T-cell (primary cell): Measurements from ENCODE around the gene KRTAP17-1. TPM values are rescaled to one million over a fixed set of nuclear protein-coding genes. Genes with fewer than 3 reads are reported as not detected.
A peak's percentile ranks its signal among the peaks of the same experiment; 100 is the strongest.

Experiments used
- ATAC-seq, 4 experiments: fragments of 200-7000 bp in 3 of 4; fragments of 150-1000 bp in 1 of 4; cut with Tn5 transposase; replicated peaks in 1 of 4; 1 replicate in 3 of 4; 2 replicates in 1 of 4; pipeline ENCODE4 v1.10.0; 2021; ENCODE audit warnings: moderate library complexity in 3 of 4, mild to moderate bottlenecking in 2 of 4, moderate number of reproducible peaks in 1 of 4
- CTCF ChIA-PET, 2 donors: fragments of 300-600 bp; sonication (Branson Sonifier 250); formaldehyde crosslinking; loops; one replicate each; lab custom pipeline; 2022; ENCODE audit warnings: antibody characterized with exemption in 2 of 2; lab: Charles Lee
- POLR2A ChIA-PET, 2 donors: fragments of 300-600 bp; sonication (Branson Sonifier 250); formaldehyde crosslinking; loops; one replicate each; lab custom pipeline; 2022; ENCODE audit warnings: antibody characterized with exemption in 2 of 2; lab: Charles Lee
- DNase-seq, 35 experiments: peaks; one replicate each; pipeline versions ENCODE4 v3.0.0 to v3.0.0-alpha.2; 2013 to 2023
- H3K27ac ChIP-seq: one replicate; pipeline ENCODE4 v1.5.1; 2013; ENCODE audit warnings: low read length
- H3K27me3 ChIP-seq, 2 experiments: replicated peaks in 1 of 2; 1 replicate in 1 of 2; 2 replicates in 1 of 2; pipeline versions ENCODE4 v1.6.1 to v1.7.0; 2013; ENCODE audit warnings: low read length in 1 of 2, mixed read lengths in 1 of 2; ENCODE audit not compliant: control insufficient read depth in 2 of 2, insufficient read depth in 2 of 2; ENCODE audit errors: extremely low read depth in 1 of 2
- H3K36me3 ChIP-seq, 2 donors: 1 replicate in 1 of 2; 2 replicates in 1 of 2; pipeline versions ENCODE4 v1.6.1 to v1.7.0; 2013; ENCODE audit warnings: low read length in 1 of 2; ENCODE audit not compliant: control insufficient read depth in 2 of 2, insufficient read depth in 1 of 2; ENCODE audit errors: extremely low read depth in 1 of 2
- H3K4me1 ChIP-seq, 2 experiments: 1 replicate in 1 of 2; 2 replicates in 1 of 2; pipeline versions ENCODE4 v1.6.1 to v1.7.0; 2013; ENCODE audit warnings: low read length in 2 of 2, mixed read lengths in 1 of 2; ENCODE audit not compliant: insufficient read depth in 2 of 2, control insufficient read depth in 1 of 2; ENCODE audit errors: extremely low read depth in 1 of 2
- H3K4me3 ChIP-seq, 2 donors: 1 replicate in 1 of 2; 2 replicates in 1 of 2; pipeline versions ENCODE4 v1.5.1 to v1.7.0; 2013; ENCODE audit warnings: mild to moderate bottlenecking in 2 of 2, low read length in 1 of 2, moderate library complexity in 1 of 2; ENCODE audit not compliant: control insufficient read depth in 1 of 2; ENCODE audit errors: extremely low read depth in 1 of 2
- H3K9me3 ChIP-seq: 2 replicates; pipeline ENCODE4 v1.7.0; 2013
- H3K27ac Mint-ChIP-seq, 2 donors: one replicate each; pipeline ENCODE4 v1.8.0; 2020 to 2021; ENCODE audit warnings: mild to moderate bottlenecking in 2 of 2, mixed read lengths in 2 of 2
- H3K27me3 Mint-ChIP-seq, 2 donors: one replicate each; pipeline ENCODE4 v1.8.0; 2021 to 2022; ENCODE audit warnings: mixed read lengths in 2 of 2
- H3K36me3 Mint-ChIP-seq: one replicate; pipeline ENCODE4 v1.8.0; 2021; ENCODE audit warnings: mixed read lengths
- H3K4me1 Mint-ChIP-seq, 3 donors: one replicate each; pipeline ENCODE4 v1.8.0; 2020 to 2022; ENCODE audit warnings: mixed read lengths in 3 of 3, mild to moderate bottlenecking in 1 of 3
- H3K4me3 Mint-ChIP-seq, 3 donors: one replicate each; pipeline ENCODE4 v1.8.0; 2020 to 2022; ENCODE audit warnings: mild to moderate bottlenecking in 3 of 3, mixed read lengths in 3 of 3, moderate library complexity in 3 of 3
- H3K9me3 Mint-ChIP-seq, 3 donors: one replicate each; pipeline ENCODE4 v1.8.0; 2020 to 2022; ENCODE audit warnings: mixed read lengths in 3 of 3
- WGBS: methylation state at CpG from one replicate; pipeline ENCODE4 v1.1.5; 2013; ENCODE audit warnings: missing lambda C conversion rate; ENCODE audit not compliant: insufficient coverage; 5-methylcytosine and 5-hydroxymethylcytosine counted together
- total RNA-seq, 35 experiments: library from RNA in 6 of 35; stranded (reverse) in 6 of 35; fragments of 120-200 nt in 1 of 35; gene quantifications; one replicate each; pipeline versions ENCODE4 v1.2.1 to v1.2.4 and lab custom pipeline; 2013 to 2026

Gene KRTAP17-1
- total RNA-seq, 5 donors from 2014 or later (not counting 1 experiment from before 2014, with no cell fraction given): not detected

DNA sequence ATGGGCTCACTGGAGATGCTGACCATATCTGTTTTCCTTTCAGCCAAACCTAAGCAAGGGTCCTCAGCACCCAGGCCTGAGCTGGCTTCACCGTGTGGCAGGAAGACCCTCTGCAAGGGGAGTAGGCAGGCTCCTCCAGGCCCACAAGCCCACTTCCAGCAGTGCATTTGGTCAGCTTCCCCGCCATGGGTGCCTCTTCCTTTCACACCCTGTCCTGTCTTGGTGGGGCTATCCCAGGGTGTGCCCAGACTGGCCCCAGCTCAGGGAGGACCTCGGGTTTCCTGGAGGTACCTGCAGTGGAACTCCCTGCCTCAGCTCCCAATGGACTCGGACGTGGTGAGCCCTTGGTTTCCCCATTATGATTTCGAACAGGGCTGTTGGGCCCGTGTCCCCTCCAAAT, 12.7 kb upstream of the KRTAP17-1 start:
- no peaks in the 10 kb centered on the region for H3K9me3 ChIP-seq
- ChIA-PET POLR2A (interaction anchor here in 1 of 2 donors (0.6 kb wide), 1 partner anchor 11 kb away, joined by 3 read pairs; no protein-coding TSS in a partner anchor), CTCF (no interaction called here)
- ATAC-seq: no peak
- 74% methylated on average over 7 of the region's 7 CpGs for WGBS
- H3K27me3 ChIP-seq: peaks cover 0 to 2% of the 10 kb centered on the region in 2 experiments
- H3K36me3 ChIP-seq: no peaks in the 10 kb centered on the region
- H3K36me3 Mint-ChIP-seq: no peaks in the 10 kb centered on the region
- no peak overlapping the region for H3K4me3 Mint-ChIP-seq
- H3K27ac ChIP-seq: no peak overlapping the region
- H3K27ac Mint-ChIP-seq: peak overlapping the region in 1 of 2 donors; percentile 19
- peaks cover 29 to 56% (median 54%) of the 10 kb centered on the region in 3 donors for H3K4me1 Mint-ChIP-seq
- peaks cover 0 to 65% of the 10 kb centered on the region in 2 experiments for H3K4me1 ChIP-seq
- no peak overlapping the region for H3K4me3 ChIP-seq
- H3K9me3 Mint-ChIP-seq: no peaks in the 10 kb centered on the region
- DNase-seq: no peak
- H3K27me3 Mint-ChIP-seq: no peaks in the 10 kb centered on the region

DNA sequence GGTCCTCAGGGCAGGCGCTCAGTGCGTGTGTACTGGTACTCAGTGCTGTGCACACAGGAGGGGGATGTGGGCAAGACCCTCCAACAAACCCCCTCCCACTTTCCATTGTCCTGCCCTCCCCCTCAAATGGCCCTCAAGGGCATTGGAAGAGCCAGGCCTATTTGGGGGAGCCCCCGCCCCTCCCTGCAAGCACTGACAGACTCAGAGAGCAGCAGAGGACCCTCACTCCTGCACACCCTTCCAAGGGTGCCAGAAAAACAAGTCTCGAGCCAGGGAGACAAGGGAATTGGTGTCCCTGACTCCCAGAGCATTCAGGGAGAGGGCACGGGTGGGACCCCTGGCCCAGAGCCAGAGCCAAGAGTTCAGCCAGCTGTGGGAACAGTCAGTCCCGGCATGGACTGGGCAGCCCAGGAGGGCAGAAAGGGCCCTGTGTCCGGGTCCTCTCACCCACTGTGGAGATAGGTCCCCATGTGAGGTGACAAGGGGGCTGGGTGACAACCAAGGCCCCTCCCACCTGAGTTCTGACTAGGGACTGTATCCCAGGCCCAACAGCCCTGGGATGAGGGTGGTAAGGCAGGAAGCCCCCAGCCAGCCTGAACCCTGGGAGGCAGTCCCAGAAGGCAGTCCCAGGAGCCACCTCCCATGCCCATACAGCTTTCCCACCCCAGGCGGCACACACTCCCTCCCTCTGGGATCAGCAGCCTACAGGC, 12.1 kb upstream of the KRTAP17-1 start:
- Mint-ChIP-seq H3K27me3 (no peaks in the 10 kb centered on the region), H3K36me3 (no peaks in the 10 kb centered on the region), H3K4me1 (peaks cover 30 to 60% (median 57%) of the 10 kb centered on the region in 3 donors), H3K27ac (peak overlapping the region in 1 of 2 donors; percentile 81), H3K9me3 (no peaks in the 10 kb centered on the region), H3K4me3 (peak overlapping the region in 1 of 3 donors; percentile 60)
- POLR2A ChIA-PET: no interaction called here
- H3K27ac ChIP-seq: no peak overlapping the region
- ATAC-seq (no peak), DNase-seq (no peak)
- H3K36me3 ChIP-seq: no peaks in the 10 kb centered on the region
- no peak overlapping the region for H3K4me3 ChIP-seq
- WGBS: 83% methylated on average over 5 of the region's 8 CpGs
- H3K9me3 ChIP-seq: no peaks in the 10 kb centered on the region
- peaks cover 0 to 70% of the 10 kb centered on the region in 2 experiments for H3K4me1 ChIP-seq
- CTCF ChIA-PET: no interaction called here
- H3K27me3 ChIP-seq: peaks cover 0 to 2% of the 10 kb centered on the region in 2 experiments

DNA sequence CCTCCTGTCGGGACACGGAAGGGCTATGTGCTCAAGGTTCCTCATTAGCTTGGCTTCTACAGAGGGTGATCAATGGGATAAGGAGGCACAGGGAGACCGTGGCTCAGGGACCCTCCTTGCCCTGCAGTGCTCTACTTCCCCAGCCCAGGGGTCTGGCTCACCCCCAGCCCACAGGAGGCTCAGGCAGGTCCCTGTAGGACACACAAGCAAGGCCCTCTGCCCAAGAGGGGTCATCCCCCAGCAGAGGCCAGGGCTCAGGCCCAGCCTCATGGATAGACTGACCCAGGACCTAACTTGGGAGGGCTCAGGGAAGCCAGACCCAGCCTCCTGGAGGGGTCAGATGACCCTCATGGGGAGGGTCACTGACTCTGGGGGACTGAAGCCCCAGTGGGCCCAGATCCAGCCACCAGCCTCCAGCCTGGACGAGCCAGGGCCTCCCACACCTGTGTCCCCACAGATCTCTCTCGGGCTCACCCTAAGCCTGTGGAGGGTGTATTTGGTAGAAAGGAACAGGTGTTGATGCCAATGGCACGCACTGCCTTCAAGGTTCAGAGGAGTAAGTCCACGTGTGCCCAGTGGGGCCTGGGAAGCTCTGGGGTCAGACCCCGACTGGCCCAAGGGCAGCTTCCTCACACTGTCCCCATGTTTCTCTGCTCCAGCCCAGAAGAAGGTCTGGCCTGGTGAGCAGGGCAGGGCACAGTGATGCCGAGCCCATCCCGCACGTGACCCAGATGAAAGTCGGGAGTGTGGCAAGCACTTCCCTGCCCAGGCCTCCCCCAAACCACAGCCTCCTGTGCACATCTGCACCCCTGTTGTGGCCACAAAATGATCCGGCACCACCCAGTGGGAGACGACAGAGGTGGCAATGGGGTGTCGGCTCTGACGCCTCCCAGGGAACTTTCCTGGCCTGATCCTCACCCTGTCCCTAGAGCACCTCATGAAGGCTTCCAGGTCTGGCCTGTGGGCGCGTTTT, 10.9 kb upstream of the KRTAP17-1 start:
- Histone ChIP-seq H3K4me3 (no peak overlapping the region), H3K4me1 (peaks cover 2 to 73% of the 10 kb centered on the region in 2 experiments), H3K9me3 (no peaks in the 10 kb centered on the region), H3K27me3 (peaks cover 0 to 2% of the 10 kb centered on the region in 2 experiments), H3K36me3 (no peaks in the 10 kb centered on the region), H3K27ac (no peak overlapping the region)
- ChIA-PET POLR2A (no interaction called here), CTCF (no interaction called here)
- DNase-seq (peak in 20 of 35 experiments; percentile 12 to 62 (median 36)), ATAC-seq (peak in 3 of 4 experiments; percentile 47 to 72 (median 55))
- H3K9me3 Mint-ChIP-seq: no peaks in the 10 kb centered on the region
- WGBS: 63% methylated on average over 15 of the region's 18 CpGs
- H3K27me3 Mint-ChIP-seq: no peaks in the 10 kb centered on the region
- peak overlapping the region in 1 of 3 donors; percentile 60 for H3K4me3 Mint-ChIP-seq
- H3K27ac Mint-ChIP-seq: peak overlapping the region in 1 of 2 donors; percentile 60
- H3K36me3 Mint-ChIP-seq: no peaks in the 10 kb centered on the region
- peaks cover 37 to 69% (median 63%) of the 10 kb centered on the region in 3 donors for H3K4me1 Mint-ChIP-seq

DNA sequence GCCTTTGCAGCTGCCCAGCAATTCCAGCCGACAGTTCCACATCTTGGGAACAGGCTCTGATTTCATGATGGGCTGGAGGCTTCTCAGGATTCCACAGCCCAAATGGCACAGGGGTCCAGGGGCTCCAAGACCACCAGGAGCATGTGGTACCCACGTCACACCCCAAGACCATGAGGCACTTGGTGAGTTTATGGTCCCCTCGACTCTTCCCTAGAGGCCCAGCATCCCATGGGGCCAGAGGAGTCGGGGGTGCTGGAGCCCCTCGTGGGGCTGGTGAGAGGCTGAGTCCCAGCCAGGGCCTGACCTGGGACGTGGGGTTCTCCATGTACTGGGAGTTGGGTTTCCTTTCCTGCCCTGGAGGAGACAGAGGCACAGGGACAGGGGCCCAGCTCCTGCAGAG, 10.1 kb upstream of the KRTAP17-1 start:
- ChIA-PET CTCF (no interaction called here), POLR2A (no interaction called here)
- Histone ChIP-seq H3K27me3 (peaks cover 0 to 2% of the 10 kb centered on the region in 2 experiments), H3K36me3 (no peaks in the 10 kb centered on the region), H3K27ac (no peak overlapping the region), H3K4me3 (no peak overlapping the region), H3K4me1 (peaks cover 2 to 73% of the 10 kb centered on the region in 2 experiments), H3K9me3 (no peaks in the 10 kb centered on the region)
- H3K27me3 Mint-ChIP-seq: no peaks in the 10 kb centered on the region
- no peak for ATAC-seq
- H3K27ac Mint-ChIP-seq: no peak overlapping the region
- peaks cover 0 to 2% (median 1%) of the 10 kb centered on the region in 3 donors for H3K9me3 Mint-ChIP-seq
- no peak for DNase-seq
- H3K4me3 Mint-ChIP-seq: no peak overlapping the region
- peaks cover 37 to 72% (median 63%) of the 10 kb centered on the region in 3 donors for H3K4me1 Mint-ChIP-seq
- H3K36me3 Mint-ChIP-seq: no peaks in the 10 kb centered on the region
- WGBS: 90% methylated on average over 3 of the region's 6 CpGs

DNA sequence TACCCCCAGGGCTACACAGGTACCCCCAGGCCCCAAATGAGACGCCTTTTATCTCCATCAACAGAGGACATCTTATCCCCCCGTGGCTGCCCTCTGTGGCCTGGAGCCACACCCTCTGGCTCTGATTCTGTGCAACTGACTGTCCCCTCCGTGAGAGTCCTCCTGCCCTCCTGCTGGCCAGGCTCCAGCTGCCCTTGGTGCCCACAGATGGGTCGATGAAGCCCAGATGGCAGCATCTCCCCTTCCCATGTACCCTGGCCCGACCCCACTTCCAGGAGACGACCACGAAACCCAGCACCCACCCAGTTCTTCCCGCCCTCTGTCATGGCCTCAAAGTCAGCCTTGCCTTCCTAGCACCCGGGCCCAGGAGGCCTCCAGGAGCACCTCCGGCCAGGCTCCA, 9.6 kb upstream of the KRTAP17-1 start:
- ATAC-seq: no peak
- H3K4me1 ChIP-seq: peaks cover 2 to 73% of the 10 kb centered on the region in 2 experiments
- Mint-ChIP-seq H3K4me1 (peaks cover 37 to 72% (median 63%) of the 10 kb centered on the region in 3 donors), H3K27ac (peak overlapping the region in 1 of 2 donors; percentile 66), H3K9me3 (peaks cover under 1 to 5% (median 4%) of the 10 kb centered on the region in 3 donors), H3K27me3 (no peaks in the 10 kb centered on the region), H3K36me3 (no peaks in the 10 kb centered on the region), H3K4me3 (no peak overlapping the region)
- H3K27ac ChIP-seq: no peak overlapping the region
- CTCF ChIA-PET: no interaction called here
- 79% methylated on average over 4 of the region's 10 CpGs for WGBS
- H3K9me3 ChIP-seq: no peaks in the 10 kb centered on the region
- no peak for DNase-seq
- POLR2A ChIA-PET: no interaction called here
- peaks cover 0 to 2% of the 10 kb centered on the region in 2 experiments for H3K27me3 ChIP-seq
- no peak overlapping the region for H3K4me3 ChIP-seq
- no peaks in the 10 kb centered on the region for H3K36me3 ChIP-seq
